ENCODE measurements around the gene NEUROD6.

- TF ChIP-seq CTCF (optimal IDR thresholded peaks at IDR 0.05 in 1 of 3, IDR thresholded peaks at IDR 0.05 in 1 of 3, conservative IDR thresholded peaks at IDR 0.05 in 1 of 3; ENCODE audit: extremely low read depth in 1 of 3, insufficient read depth in 2 of 3, low read length in 3 of 3) (no peak), EZH2 (IDR thresholded peaks at IDR 0.05; ENCODE audit: low read length) (no peak)
Measured at GRCh38 chr7:31343516-31344305, 3.2 kb upstream of the NEUROD6 start.
